HTERT RPE-1 (cell line): ENCODE measurements around the gene GLE1.

ENCODE experiments used
- in situ Hi-C: fragments of 300-500 bp; cut with MboI; formaldehyde crosslinking; loops from 4 replicates; pipeline ENCODE4 v1.14.3; 2020; ENCODE audit warnings: low sequenced_read_pairs

Gene GLE1, protein sequence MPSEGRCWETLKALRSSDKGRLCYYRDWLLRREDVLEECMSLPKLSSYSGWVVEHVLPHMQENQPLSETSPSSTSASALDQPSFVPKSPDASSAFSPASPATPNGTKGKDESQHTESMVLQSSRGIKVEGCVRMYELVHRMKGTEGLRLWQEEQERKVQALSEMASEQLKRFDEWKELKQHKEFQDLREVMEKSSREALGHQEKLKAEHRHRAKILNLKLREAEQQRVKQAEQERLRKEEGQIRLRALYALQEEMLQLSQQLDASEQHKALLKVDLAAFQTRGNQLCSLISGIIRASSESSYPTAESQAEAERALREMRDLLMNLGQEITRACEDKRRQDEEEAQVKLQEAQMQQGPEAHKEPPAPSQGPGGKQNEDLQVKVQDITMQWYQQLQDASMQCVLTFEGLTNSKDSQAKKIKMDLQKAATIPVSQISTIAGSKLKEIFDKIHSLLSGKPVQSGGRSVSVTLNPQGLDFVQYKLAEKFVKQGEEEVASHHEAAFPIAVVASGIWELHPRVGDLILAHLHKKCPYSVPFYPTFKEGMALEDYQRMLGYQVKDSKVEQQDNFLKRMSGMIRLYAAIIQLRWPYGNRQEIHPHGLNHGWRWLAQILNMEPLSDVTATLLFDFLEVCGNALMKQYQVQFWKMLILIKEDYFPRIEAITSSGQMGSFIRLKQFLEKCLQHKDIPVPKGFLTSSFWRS

GRCh38 chr9:128504485-128505413, at the start of gene GLE1:
Gene GLE1, plus strand, starts transcription at chr9:128504719. Its CDS starts 87 bp downstream, at chr9:128504806.
- in situ Hi-C loops, result no loop called here

DNA sequence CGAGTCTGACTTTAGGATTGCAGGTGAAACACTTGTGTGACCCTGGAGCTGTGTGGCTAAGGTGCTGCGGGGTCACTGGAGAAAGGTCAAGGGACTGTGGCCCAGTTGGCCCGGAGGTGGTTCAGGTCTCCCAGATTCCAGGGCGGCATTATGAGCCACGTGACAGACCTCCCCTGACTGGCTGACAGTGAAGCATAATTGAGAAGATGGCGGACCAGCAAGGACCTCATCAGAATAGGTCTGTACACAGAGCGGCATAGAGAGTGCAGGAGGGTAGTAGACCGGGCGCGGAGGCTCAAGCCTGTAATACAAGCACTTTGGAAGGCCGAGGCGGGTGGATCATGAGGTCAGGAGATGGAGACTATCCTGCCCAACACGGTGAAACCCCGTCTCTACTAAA, 49.5 kb upstream of the GLE1 start:
- in situ Hi-C loops, result no loop called here

- in situ Hi-C loops, result no loop called here
Measured at GRCh38 chr9:128455849-128456612, 48.5 kb upstream of the GLE1 start, which contains the start of gene ODF2. Gene ODF2, plus strand, starts transcription at chr9:128456006. Its CDS starts 86 bp downstream, at chr9:128456092.

- in situ Hi-C loops, result no loop called here
Measured at GRCh38 chr9:128456613-128457061, 47.9 kb upstream of the GLE1 start.

- in situ Hi-C loops, result no loop called here
Measured at GRCh38 chr9:128457207-128457606, 47.3 kb upstream of the GLE1 start.

DNA sequence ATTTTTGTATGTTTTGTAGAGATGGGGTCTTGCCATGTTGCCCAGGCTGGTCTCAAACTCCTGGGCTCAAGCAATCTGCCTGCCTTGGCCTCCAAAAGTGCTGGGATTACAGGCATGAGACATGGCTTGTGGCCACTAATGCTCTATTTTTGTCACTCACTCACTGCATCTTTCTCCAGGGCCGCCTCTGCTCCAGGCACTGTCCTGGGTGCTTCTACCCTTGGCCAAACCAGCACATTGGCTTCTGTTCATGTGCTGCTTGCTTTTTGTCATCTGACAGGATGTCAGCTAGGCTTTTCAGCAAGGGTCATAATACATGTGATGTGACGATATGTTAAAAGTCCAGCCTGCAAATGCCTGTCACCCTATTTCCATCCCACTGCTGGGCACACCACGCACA, 45.5 kb upstream of the GLE1 start:
- in situ Hi-C loops, result no loop called here

DNA sequence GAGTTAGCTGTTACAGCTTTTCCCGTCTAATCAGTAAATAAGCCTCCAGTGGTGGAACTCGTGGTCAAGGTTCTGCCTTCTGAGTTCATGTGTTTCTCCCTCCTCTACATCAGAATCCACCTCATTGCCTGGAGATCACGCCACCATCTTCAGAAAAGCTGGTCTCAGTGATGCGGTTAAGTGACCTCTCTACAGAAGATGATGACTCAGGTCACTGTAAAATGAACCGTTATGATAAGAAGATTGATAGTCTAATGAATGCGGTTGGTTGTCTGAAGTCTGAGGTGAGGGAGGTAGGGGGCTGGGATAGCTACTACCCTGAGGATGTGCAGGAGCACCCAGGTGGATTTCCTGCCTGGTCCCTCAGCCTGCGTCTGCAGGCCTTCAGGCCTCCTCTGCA, 35.4 kb upstream of the GLE1 start:
- in situ Hi-C loops, result no loop called here

- in situ Hi-C loops, result no loop called here
Measured at GRCh38 chr9:128470560-128470959, 34.0 kb upstream of the GLE1 start.

DNA sequence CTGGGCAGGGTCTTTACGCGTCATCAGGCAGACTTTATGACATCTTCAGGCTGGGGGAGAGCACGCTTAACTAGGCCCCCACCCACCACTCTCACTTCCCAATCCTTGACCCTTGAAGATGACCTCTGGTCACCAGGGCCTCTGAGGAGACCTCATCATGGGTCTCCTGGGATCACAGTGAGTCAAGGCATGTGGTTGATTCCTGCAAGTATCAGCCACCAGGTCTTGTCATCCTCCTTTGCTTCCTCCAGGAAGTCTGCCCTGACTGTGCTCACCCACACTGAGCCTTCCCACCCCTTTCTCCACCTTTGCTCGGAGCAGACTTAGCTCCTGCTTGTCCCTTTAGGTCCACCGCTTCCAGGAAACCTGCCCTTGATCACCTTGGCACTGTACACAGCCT, 31.4 kb upstream of the GLE1 start:
- in situ Hi-C loops, result no loop called here

DNA sequence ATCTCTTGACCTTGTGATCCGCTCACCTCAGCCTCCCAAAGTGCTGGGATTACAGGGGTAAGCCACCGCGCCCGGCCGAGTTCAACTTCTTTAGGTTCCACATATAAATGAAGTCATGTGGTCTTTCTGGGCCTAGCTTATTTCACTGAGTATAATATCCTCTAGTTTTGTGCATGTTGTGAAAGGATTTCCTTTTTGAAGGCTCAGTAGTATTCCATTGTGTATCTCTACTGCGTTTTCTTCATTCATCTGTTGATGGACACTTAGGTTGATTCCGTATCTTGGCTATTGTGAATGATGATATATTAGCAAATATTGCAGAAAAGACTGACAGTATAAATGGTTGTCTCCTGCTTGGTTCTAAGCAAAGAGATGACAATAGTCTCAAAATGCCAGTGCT, 28.7 kb upstream of the GLE1 start:
- in situ Hi-C loops, result no loop called here

GRCh38 chr9:128479262-128479661, 25.3 kb upstream of the GLE1 start:
- in situ Hi-C loops, result no loop called here

DNA sequence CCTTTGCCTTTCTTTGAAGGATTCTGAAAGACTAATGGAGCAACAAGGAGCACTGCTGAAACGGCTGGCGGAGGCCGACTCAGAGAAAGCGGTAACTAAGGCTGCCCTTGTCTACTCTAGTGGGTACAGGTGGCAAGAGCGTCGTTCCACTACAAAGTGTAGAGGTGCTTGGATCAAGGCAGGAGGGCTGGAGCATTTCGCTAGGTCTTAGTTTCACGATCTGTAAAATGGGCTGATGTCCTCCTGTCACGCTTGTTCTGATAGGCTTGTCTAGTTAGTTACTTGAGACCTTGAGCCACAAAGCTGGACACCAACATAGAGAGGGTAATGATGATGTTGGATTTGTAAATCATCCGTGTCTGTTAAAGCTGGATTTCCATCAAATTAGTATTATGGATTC, 23.0 kb upstream of the GLE1 start:
- in situ Hi-C loops, result no loop called here

DNA sequence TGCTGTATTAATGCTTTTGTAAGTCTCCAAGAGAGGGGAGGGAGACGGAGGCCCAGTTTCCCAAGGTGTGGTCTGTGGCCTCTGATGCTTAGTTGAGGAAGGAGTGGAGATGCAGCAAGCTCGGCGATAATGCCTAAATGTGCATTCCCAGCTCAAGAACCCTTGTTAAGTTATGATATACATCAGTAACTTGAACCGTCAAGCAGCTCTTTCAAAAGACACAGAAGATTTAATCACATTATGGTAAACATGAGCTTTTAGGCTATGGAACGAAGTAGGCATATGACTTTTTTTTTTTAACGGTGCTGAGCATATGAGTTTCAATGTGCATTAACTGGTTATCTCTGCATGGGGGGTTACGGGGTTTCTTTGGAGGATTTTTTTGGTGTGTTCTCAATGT, 22.3 kb upstream of the GLE1 start:
- in situ Hi-C loops, result no loop called here

DNA sequence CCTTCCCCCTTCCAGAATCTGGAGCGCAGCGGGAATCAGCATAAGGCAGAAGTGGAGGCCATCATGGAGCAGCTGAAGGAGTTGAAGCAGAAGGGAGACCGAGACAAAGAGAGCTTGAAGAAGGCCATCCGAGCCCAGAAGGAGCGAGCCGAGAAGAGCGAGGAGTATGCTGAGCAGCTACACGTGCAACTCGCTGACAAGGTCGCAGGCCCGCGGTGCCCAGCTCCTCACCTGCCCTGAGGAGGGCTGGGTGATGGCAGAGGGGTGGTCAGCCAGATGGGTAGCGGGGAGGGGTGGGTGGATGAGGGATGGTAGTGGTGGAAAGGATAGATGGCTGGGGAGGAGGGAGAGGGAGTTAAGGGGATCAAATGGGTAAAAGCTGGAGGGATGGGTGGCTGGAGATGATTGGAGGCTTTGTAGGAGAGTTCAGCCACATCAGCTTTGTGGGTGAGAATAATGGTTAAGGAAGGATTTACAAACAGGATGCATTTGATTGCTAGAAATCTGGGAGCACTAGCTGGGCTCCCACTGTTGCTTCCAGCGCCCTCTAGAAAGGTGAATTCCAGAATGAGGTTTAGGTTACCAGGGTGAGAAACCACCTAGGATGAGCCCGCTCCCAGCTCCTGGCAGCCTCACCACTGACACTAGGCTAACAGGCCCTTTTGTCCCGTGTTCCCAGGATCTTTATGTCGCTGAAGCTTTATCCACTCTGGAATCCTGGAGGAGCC, 19.7 kb upstream of the GLE1 start:
- in situ Hi-C loops, result no loop called here

- in situ Hi-C loops, result no loop called here
Measured at GRCh38 chr9:128485414-128485855, 19.1 kb upstream of the GLE1 start.

GRCh38 chr9:128486201-128486600, 18.3 kb upstream of the GLE1 start:
- in situ Hi-C loops, result no loop called here

- in situ Hi-C loops, result no loop called here
Measured at GRCh38 chr9:128493424-128493823, 11.1 kb upstream of the GLE1 start.

DNA sequence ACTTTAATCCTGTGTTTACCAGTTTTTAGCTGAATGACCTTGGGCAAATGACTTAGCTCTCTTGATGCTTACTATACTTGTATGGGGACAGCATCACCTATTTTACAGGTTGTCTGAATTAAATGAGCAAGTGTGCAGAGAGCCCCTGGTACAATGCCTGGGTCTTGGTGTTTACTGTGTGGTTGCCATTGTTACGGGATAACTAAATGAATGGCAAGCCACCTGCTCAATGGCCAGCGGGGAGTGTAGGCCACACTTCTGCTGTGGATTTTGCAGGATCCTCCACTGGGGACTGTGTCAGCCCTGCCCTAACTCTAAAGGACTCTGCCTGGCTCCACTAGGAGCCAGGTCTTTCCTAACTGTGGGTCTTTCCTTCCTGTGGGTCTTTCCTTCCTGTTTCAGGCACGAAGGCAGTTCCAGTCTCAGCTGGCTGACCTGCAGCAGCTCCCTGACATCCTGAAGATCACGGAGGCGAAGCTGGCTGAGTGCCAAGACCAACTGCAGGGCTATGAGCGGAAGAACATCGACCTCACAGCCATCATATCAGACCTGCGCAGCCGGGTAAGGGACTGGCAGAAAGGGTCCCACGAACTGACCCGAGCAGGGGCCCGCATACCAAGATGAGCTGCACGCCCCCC, 10.3 kb upstream of the GLE1 start:
- in situ Hi-C loops, result no loop called here

DNA sequence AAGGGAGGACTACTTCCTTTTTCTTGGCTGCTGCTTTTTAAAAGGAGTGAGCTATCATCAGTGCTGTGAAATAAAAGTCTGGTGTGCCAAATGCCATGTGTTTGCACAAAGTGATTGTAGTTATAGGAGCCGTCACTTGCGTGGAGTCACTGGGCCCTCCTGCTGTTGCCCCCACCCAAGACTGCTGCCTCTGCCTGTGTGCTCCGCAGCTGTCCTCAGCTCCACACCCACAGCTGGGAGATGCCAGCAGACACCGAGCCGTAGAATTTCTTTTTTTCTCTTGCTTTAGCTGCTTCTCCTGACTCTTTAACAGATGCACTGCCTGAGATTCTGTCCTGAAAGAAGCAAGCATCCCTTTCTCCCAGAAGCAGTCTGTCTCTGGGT, 9.8 kb upstream of the GLE1 start:
- in situ Hi-C loops, result no loop called here
